ENCODE results near the gene FGF9. TPM values are rescaled to one million over a fixed set of nuclear protein-coding genes. Genes with fewer than 3 reads are reported as not detected.

The FGF9 gene
- total and polyA plus RNA-seq, 7 experiments from 2014 or later = 0.19 to 5.6 (median 2.0) TPM

GRCh38 chr13:21744149-21744548 is 73.3 kb downstream of the FGF9 start:
- Histone ChIP-seq H3K27ac (ENCODE audit: low read depth, low read length) (no peak overlapping the region), H3K9me3 (ENCODE audit: control insufficient read depth in 2 of 3, low read length in 3 of 3) (no peaks in the 10 kb centered on the region), H3K36me3 (ENCODE audit: control insufficient read depth in 2 of 3, insufficient read depth in 3 of 3, low read length in 3 of 3) (no peaks in the 10 kb centered on the region), H3K27me3 (ENCODE audit: control insufficient read depth in 2 of 2, insufficient read depth in 2 of 2, low read length in 2 of 2) (no peaks in the 10 kb centered on the region), H3K4me3 (ENCODE audit: low read length) (no peak overlapping the region), H3K4me1 (ENCODE audit: control insufficient read depth in 2 of 2, insufficient read depth in 2 of 2, low read length in 2 of 2) (no peaks in the 10 kb centered on the region)
- ChIA-PET POLR2A (interaction anchor here (0.6 kb wide), 1 partner anchor 84 kb away, joined by 3 read pairs; no protein-coding TSS in a partner anchor), CTCF (no interaction called here)
- H3K27me3 Mint-ChIP-seq = peaks cover 0 to 17% (median 7%) of the 10 kb centered on the region in 5 donors
- no peaks in the 10 kb centered on the region for H3K36me3 Mint-ChIP-seq
- intact Hi-C loops (cut with micrococcal nuclease) = no loop called here
- peaks cover 0 to under 1% (median 0%) of the 10 kb centered on the region in 7 donors for H3K4me1 Mint-ChIP-seq
- H3K27ac Mint-ChIP-seq = no peak overlapping the region
- H3K4me3 Mint-ChIP-seq = no peak overlapping the region
- ATAC-seq (no peak), DNase-seq (no peak)
- no peaks in the 10 kb centered on the region for H3K9me3 Mint-ChIP-seq

GRCh38 chr13:21745307-21745706 is 74.4 kb downstream of the FGF9 start:
- Mint-ChIP-seq H3K27me3 (peaks cover 0 to 14% (median 6%) of the 10 kb centered on the region in 5 donors), H3K27ac (no peak overlapping the region), H3K9me3 (peaks cover 0 to 9% (median 0%) of the 10 kb centered on the region in 11 donors), H3K4me3 (no peak overlapping the region), H3K36me3 (no peaks in the 10 kb centered on the region), H3K4me1 (no peaks in the 10 kb centered on the region)
- H3K4me1 ChIP-seq (ENCODE audit: control insufficient read depth in 2 of 2, insufficient read depth in 2 of 2, low read length in 2 of 2) = no peaks in the 10 kb centered on the region
- H3K27ac ChIP-seq (ENCODE audit: low read depth, low read length) = no peak overlapping the region
- ATAC-seq = no peak
- no peaks in the 10 kb centered on the region for H3K27me3 ChIP-seq (ENCODE audit: control insufficient read depth in 2 of 2, insufficient read depth in 2 of 2, low read length in 2 of 2)
- intact Hi-C loops (cut with micrococcal nuclease) = no loop called here
- H3K9me3 ChIP-seq (ENCODE audit: control insufficient read depth in 2 of 3, low read length in 3 of 3) = no peaks in the 10 kb centered on the region
- CTCF ChIA-PET = interaction anchor here (0.6 kb wide), 1 partner anchor 458 kb away, joined by 3 read pairs; no protein-coding TSS in a partner anchor
- no peaks in the 10 kb centered on the region for H3K36me3 ChIP-seq (ENCODE audit: control insufficient read depth in 2 of 3, insufficient read depth in 3 of 3, low read length in 3 of 3)
- no peak for DNase-seq
- POLR2A ChIA-PET = no interaction called here
- no peak overlapping the region for H3K4me3 ChIP-seq (ENCODE audit: low read length)

- Histone ChIP-seq H3K36me3 (ENCODE audit: control insufficient read depth in 2 of 3, insufficient read depth in 3 of 3, low read length in 3 of 3) (no peaks in the 10 kb centered on the region), H3K27ac (ENCODE audit: low read depth, low read length) (no peak overlapping the region), H3K4me1 (ENCODE audit: control insufficient read depth in 2 of 2, insufficient read depth in 2 of 2, low read length in 2 of 2) (no peaks in the 10 kb centered on the region), H3K27me3 (ENCODE audit: control insufficient read depth in 2 of 2, insufficient read depth in 2 of 2, low read length in 2 of 2) (no peaks in the 10 kb centered on the region), H3K4me3 (ENCODE audit: low read length) (no peak overlapping the region), H3K9me3 (ENCODE audit: control insufficient read depth in 2 of 3, low read length in 3 of 3) (no peaks in the 10 kb centered on the region)
- POLR2A ChIA-PET = interaction anchor here (0.8 kb wide), 1 partner anchor 26 kb away, joined by 3 read pairs; no protein-coding TSS in a partner anchor
- intact Hi-C loops (cut with micrococcal nuclease) = no loop called here
- Mint-ChIP-seq H3K9me3 (peaks cover 0 to 14% (median 2%) of the 10 kb centered on the region in 11 donors), H3K27ac (no peak overlapping the region), H3K36me3 (peaks cover 0 to 5% (median 0%) of the 10 kb centered on the region in 5 donors), H3K27me3 (peaks cover 0 to 14% (median 4%) of the 10 kb centered on the region in 5 donors), H3K4me3 (no peak overlapping the region), H3K4me1 (no peaks in the 10 kb centered on the region)
- no peak for DNase-seq
- no peak for ATAC-seq
- CTCF ChIA-PET = no interaction called here
Measured at GRCh38 chr13:21747456-21747855, 76.6 kb downstream of the FGF9 start.

GRCh38 chr13:21748166-21748565 is 77.3 kb downstream of the FGF9 start:
- Mint-ChIP-seq H3K4me3 (no peak overlapping the region), H3K27me3 (peaks cover 0 to 15% (median 4%) of the 10 kb centered on the region in 5 donors), H3K36me3 (peaks cover 0 to 5% (median 0%) of the 10 kb centered on the region in 5 donors), H3K9me3 (peaks cover 0 to 14% (median 2%) of the 10 kb centered on the region in 11 donors), H3K27ac (no peak overlapping the region), H3K4me1 (no peaks in the 10 kb centered on the region)
- intact Hi-C loops (cut with micrococcal nuclease) = no loop called here
- H3K27me3 ChIP-seq (ENCODE audit: control insufficient read depth in 2 of 2, insufficient read depth in 2 of 2, low read length in 2 of 2) = no peaks in the 10 kb centered on the region
- DNase-seq (no peak), ATAC-seq (no peak)
- CTCF ChIA-PET = no interaction called here
- H3K36me3 ChIP-seq (ENCODE audit: control insufficient read depth in 2 of 3, insufficient read depth in 3 of 3, low read length in 3 of 3) = no peaks in the 10 kb centered on the region
- no peak overlapping the region for H3K4me3 ChIP-seq (ENCODE audit: low read length)
- POLR2A ChIA-PET = no interaction called here
- no peaks in the 10 kb centered on the region for H3K4me1 ChIP-seq (ENCODE audit: control insufficient read depth in 2 of 2, insufficient read depth in 2 of 2, low read length in 2 of 2)
- no peaks in the 10 kb centered on the region for H3K9me3 ChIP-seq (ENCODE audit: control insufficient read depth in 2 of 3, low read length in 3 of 3)
- no peak overlapping the region for H3K27ac ChIP-seq (ENCODE audit: low read depth, low read length)

GRCh38 chr13:21749410-21749809 is 78.5 kb downstream of the FGF9 start:
- no peak for ATAC-seq
- H3K4me3 Mint-ChIP-seq = no peak overlapping the region
- H3K4me1 ChIP-seq (ENCODE audit: control insufficient read depth in 2 of 2, insufficient read depth in 2 of 2, low read length in 2 of 2) = no peaks in the 10 kb centered on the region
- H3K4me3 ChIP-seq (ENCODE audit: low read length) = no peak overlapping the region
- POLR2A ChIA-PET = no interaction called here
- intact Hi-C loops (cut with micrococcal nuclease) = no loop called here
- H3K4me1 Mint-ChIP-seq = no peaks in the 10 kb centered on the region
- H3K27me3 ChIP-seq (ENCODE audit: control insufficient read depth in 2 of 2, insufficient read depth in 2 of 2, low read length in 2 of 2) = no peaks in the 10 kb centered on the region
- no peak overlapping the region for H3K27ac ChIP-seq (ENCODE audit: low read depth, low read length)
- no peak for DNase-seq
- H3K27ac Mint-ChIP-seq = no peak overlapping the region
- H3K9me3 Mint-ChIP-seq = peaks cover 0 to 14% (median 2%) of the 10 kb centered on the region in 11 donors
- peaks cover 0 to 5% (median 0%) of the 10 kb centered on the region in 5 donors for H3K36me3 Mint-ChIP-seq
- H3K27me3 Mint-ChIP-seq = peaks cover 2 to 22% (median 7%) of the 10 kb centered on the region in 5 donors
- no peaks in the 10 kb centered on the region for H3K9me3 ChIP-seq (ENCODE audit: control insufficient read depth in 2 of 3, low read length in 3 of 3)
- H3K36me3 ChIP-seq (ENCODE audit: control insufficient read depth in 2 of 3, insufficient read depth in 3 of 3, low read length in 3 of 3) = no peaks in the 10 kb centered on the region
- CTCF ChIA-PET = no interaction called here

GRCh38 chr13:21752501-21752900 is 81.6 kb downstream of the FGF9 start:
- Histone ChIP-seq H3K36me3 (ENCODE audit: control insufficient read depth in 2 of 3, insufficient read depth in 3 of 3, low read length in 3 of 3) (no peaks in the 10 kb centered on the region), H3K9me3 (ENCODE audit: control insufficient read depth in 2 of 3, low read length in 3 of 3) (no peaks in the 10 kb centered on the region), H3K4me3 (ENCODE audit: low read length) (no peak overlapping the region), H3K4me1 (ENCODE audit: control insufficient read depth in 2 of 2, insufficient read depth in 2 of 2, low read length in 2 of 2) (no peaks in the 10 kb centered on the region), H3K27ac (ENCODE audit: low read depth, low read length) (no peak overlapping the region), H3K27me3 (ENCODE audit: control insufficient read depth in 2 of 2, insufficient read depth in 2 of 2, low read length in 2 of 2) (no peaks in the 10 kb centered on the region)
- Mint-ChIP-seq H3K4me3 (no peak overlapping the region), H3K27me3 (peaks cover 2 to 21% (median 8%) of the 10 kb centered on the region in 5 donors), H3K9me3 (peaks cover 0 to 14% (median 2%) of the 10 kb centered on the region in 11 donors), H3K4me1 (no peaks in the 10 kb centered on the region), H3K27ac (no peak overlapping the region), H3K36me3 (peaks cover 0 to 5% (median 0%) of the 10 kb centered on the region in 5 donors)
- intact Hi-C loops (cut with micrococcal nuclease) = no loop called here
- DNase-seq (no peak), ATAC-seq (no peak)
- ChIA-PET POLR2A (interaction anchor here (0.6 kb wide), 1 partner anchor 75 kb away, joined by 3 read pairs; no protein-coding TSS in a partner anchor), CTCF (no interaction called here)

GRCh38 chr13:21753117-21753729 is 82.3 kb downstream of the FGF9 start:
- ChIA-PET POLR2A (no interaction called here), CTCF (no interaction called here)
- Mint-ChIP-seq H3K4me3 (no peak overlapping the region), H3K36me3 (peaks cover 0 to 5% (median 0%) of the 10 kb centered on the region in 5 donors), H3K27me3 (peaks cover 2 to 17% (median 8%) of the 10 kb centered on the region in 5 donors), H3K4me1 (no peaks in the 10 kb centered on the region), H3K9me3 (peaks cover 0 to 14% (median 2%) of the 10 kb centered on the region in 11 donors), H3K27ac (no peak overlapping the region)
- Histone ChIP-seq H3K36me3 (ENCODE audit: control insufficient read depth in 2 of 3, insufficient read depth in 3 of 3, low read length in 3 of 3) (no peaks in the 10 kb centered on the region), H3K27me3 (ENCODE audit: control insufficient read depth in 2 of 2, insufficient read depth in 2 of 2, low read length in 2 of 2) (no peaks in the 10 kb centered on the region), H3K4me1 (ENCODE audit: control insufficient read depth in 2 of 2, insufficient read depth in 2 of 2, low read length in 2 of 2) (no peaks in the 10 kb centered on the region), H3K4me3 (ENCODE audit: low read length) (no peak overlapping the region), H3K9me3 (ENCODE audit: control insufficient read depth in 2 of 3, low read length in 3 of 3) (no peaks in the 10 kb centered on the region), H3K27ac (ENCODE audit: low read depth, low read length) (no peak overlapping the region)
- intact Hi-C loops (cut with micrococcal nuclease) = no loop called here
- no peak for ATAC-seq
- no peak for DNase-seq

All from naive thymus-derived CD4-positive, alpha-beta T cell (primary cell).